ENCODE results near the gene COL27A1. TPM values are rescaled to one million over a fixed set of nuclear protein-coding genes. Genes with fewer than 3 reads are reported as not detected.

COL27A1 gene
- total RNA-seq, 2 experiments from 2014 or later = 7.0 to 10.6 TPM

DNA sequence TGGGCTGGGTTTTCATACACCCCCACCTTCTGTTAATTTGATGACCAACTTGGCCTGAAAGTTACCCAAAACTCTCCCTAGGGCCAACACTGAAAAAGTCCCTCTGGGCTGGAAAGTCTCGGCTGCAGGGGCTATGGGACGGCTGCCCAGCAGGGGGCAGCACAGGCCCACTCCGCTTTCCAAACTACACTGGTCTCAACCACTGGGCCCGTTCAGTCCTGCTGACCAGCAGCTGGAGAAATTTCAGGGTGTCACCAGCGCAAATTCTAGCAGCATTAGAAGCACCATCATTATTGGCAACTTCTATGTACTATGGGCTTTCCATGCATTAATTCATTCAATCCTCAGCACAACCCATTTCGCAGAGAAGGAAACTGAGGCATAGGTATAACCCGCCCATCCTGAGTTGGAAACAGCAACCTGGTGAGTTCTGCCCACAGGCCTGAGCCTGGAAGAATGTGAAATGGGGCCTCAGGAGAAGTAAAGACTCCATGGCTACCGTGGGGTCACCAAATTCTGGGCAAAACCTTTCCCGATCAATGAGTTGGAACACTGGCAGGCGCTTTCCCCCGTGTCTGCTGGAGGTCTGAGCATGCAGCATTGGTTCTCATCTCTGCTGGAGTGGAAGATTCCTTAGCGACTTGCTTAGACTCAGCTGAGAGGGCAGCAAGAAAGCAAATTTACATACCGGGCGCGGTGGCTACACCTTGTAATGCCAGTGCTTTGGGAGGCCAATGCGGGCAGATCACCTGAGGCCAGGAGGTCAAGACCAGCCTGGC lies 184.0 kb downstream of the COL27A1 start:
- DNase-seq = peak; percentile 66
- intact Hi-C loops (cut with micrococcal nuclease) = loop anchor here (1.0 to 5.0 kb wide), 6 partner anchors 33 to 314 kb away; no protein-coding TSS in a partner anchor
- Mint-ChIP-seq H3K4me1 (ENCODE audit: low read depth) (peaks cover 15% of the 10 kb centered on the region), H3K27ac (peak overlapping the region; percentile 66), H3K27me3 (ENCODE audit: low read depth) (no peaks in the 10 kb centered on the region), H3K9me3 (no peaks in the 10 kb centered on the region), H3K36me3 (ENCODE audit: low read depth) (peaks cover 62% of the 10 kb centered on the region), H3K4me3 (no peak overlapping the region)
- CTCF ChIA-PET = interaction anchor here (0.6 to 3.7 kb wide), 13 partner anchors 8 to 571 kb away, joined by 3 to 46 read pairs (median 4); partner anchors contain the start of gene AKNA

DNA sequence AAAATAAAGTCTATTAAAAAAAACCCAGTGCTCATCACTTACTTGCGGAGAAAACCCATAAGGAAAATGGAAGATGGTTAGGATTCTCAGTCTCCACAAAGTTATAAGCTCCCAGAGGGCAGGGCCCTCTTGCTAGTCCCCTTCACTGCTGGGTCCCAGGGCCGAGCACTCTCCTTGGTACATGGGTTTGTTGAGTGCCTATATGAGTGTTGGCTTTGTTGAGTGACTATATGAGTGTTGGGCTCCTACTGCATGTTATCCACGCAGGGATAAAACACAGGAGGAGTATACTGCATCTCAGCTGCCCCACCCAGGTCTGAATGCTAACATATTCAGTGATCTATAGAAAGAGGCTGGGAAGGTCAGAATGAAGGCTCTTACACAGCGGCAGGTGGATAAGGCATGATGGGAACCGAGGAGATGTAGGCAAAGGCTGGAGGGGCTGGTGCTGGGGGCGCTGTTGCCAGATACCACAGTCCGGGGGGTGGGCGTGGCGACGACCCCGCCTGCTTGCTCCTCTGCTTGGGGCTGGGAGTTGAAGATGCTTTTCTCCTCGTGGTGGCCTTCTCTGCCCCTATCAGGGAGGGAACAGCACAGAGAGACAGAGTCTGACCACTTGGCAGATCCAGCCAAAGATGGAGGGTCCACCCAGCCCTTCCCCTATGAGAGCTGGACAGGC lies 186.0 kb downstream of the COL27A1 start:
- Mint-ChIP-seq H3K27me3 (ENCODE audit: low read depth) (no peaks in the 10 kb centered on the region), H3K4me3 (no peak overlapping the region), H3K4me1 (ENCODE audit: low read depth) (peaks cover 13% of the 10 kb centered on the region), H3K27ac (peak overlapping the region; percentile 59), H3K9me3 (no peaks in the 10 kb centered on the region), H3K36me3 (ENCODE audit: low read depth) (peaks cover 68% of the 10 kb centered on the region)
- no peak for DNase-seq
- CTCF ChIA-PET = interaction anchor here (0.7 to 3.7 kb wide), 5 partner anchors 20 to 54 kb away, joined by 3 to 46 read pairs (median 4); partner anchors contain the start of gene AKNA
- intact Hi-C loops (cut with micrococcal nuclease) = no loop called here

DNA sequence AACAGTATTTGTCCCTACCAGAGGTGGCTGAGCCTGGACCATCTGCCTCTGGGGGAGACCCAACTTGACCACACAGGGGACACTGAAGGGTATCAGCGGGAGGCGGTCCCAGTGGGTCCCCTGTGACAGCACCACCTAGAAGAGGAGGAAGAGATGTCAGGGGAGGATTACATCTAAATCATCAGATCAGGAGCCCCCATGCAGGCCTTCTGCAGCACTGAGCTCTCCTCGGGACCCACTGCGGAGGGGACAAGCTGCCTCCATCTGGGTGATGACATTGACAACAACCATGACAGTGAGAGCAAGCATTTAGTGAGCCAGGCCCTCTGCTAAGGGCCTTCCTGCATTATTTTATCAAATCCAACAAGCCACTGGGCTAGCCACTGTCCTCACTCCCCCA lies 186.7 kb downstream of the COL27A1 start:
- DNase-seq = no peak
- H3K27ac Mint-ChIP-seq = peak overlapping the region; percentile 59
- H3K4me1 Mint-ChIP-seq (ENCODE audit: low read depth) = peaks cover 15% of the 10 kb centered on the region
- intact Hi-C loops (cut with micrococcal nuclease) = no loop called here
- CTCF ChIA-PET = interaction anchor here (0.6 to 1.5 kb wide), 3 partner anchors 43 to 258 kb away, joined by 3 read pairs; no protein-coding TSS in a partner anchor
- H3K36me3 Mint-ChIP-seq (ENCODE audit: low read depth) = peaks cover 70% of the 10 kb centered on the region
- no peaks in the 10 kb centered on the region for H3K9me3 Mint-ChIP-seq
- no peaks in the 10 kb centered on the region for H3K27me3 Mint-ChIP-seq (ENCODE audit: low read depth)
- no peak overlapping the region for H3K4me3 Mint-ChIP-seq

DNA sequence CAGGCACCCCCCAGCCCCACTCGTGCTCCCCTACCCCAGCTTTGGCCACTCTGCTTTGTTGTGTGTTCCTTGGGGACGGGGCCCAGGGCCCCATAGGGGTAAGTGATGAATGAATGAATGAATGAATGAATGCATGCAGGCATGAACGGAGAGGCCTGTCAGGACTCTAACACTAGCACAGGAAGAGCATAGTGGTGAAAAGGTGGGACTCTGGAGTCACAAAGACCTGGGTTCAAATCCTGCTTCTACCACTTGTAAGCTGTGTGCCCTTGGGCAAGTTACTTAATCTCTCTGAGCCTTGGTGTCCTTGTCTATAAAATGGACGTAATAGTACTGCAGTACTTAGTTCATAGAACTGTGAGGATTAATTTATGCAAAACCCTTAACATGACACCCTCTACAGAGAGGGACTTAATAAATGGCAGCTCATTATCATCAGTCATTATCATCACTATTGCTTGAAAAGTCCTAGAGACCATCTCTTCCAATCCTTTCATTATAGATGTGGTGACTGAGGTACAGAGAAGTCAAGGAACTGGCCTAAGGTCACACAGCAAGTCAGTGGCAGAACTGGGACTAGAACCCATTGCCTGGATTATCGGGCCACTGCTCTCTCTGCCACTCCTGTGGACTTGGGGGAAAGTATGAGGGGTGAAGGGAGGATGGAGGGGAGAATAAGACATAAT lies 187.6 kb downstream of the COL27A1 start:
- Mint-ChIP-seq H3K9me3 (no peaks in the 10 kb centered on the region), H3K4me3 (no peak overlapping the region), H3K27ac (peak overlapping the region; percentile 66), H3K36me3 (ENCODE audit: low read depth) (peaks cover 67% of the 10 kb centered on the region), H3K4me1 (ENCODE audit: low read depth) (peaks cover 17% of the 10 kb centered on the region), H3K27me3 (ENCODE audit: low read depth) (no peaks in the 10 kb centered on the region)
- intact Hi-C loops (cut with micrococcal nuclease) = no loop called here
- DNase-seq = no peak
- CTCF ChIA-PET = interaction anchor here (0.6 kb wide), 1 partner anchor 259 kb away, joined by 3 read pairs; no protein-coding TSS in a partner anchor

DNA sequence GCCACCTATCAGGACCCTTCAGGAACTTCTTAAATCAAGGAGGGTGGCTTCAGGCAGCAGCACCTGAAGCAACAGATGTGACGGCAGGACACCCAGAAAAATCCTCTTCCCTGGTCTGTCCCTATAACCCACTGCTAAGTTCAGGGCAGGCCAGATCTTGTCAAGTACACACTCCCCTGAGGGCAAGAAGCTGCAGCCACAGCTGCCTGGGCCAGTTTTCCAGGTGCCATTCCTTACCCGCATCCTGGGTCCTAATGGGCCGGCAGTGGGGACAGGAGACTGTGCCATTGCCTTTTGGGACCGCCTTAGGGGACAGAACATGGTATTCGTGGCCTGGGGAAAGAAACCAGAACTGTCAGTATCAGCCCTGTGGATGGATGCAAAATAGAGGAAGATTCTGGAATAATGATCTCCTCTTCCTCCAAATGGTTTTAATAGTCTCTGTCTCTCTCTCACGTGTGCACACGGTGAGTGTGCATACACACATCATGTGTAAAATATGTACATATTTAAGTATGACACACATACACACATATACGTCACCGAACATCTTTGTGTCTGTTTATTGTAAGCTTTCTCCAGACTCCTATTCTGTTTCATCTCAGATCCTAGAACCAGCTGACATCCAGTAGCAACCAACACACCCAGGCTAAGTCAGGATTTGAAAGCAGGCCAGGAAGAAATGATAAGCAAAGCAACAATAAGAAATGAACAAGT lies 188.3 kb downstream of the COL27A1 start:
- intact Hi-C loops (cut with micrococcal nuclease) = no loop called here
- no peaks in the 10 kb centered on the region for H3K9me3 Mint-ChIP-seq
- peaks cover 71% of the 10 kb centered on the region for H3K36me3 Mint-ChIP-seq (ENCODE audit: low read depth)
- H3K27me3 Mint-ChIP-seq (ENCODE audit: low read depth) = no peaks in the 10 kb centered on the region
- peak overlapping the region; percentile 66 for H3K27ac Mint-ChIP-seq
- CTCF ChIA-PET = interaction anchor here (1.8 kb wide), 1 partner anchor 46 kb away, joined by 4 read pairs; no protein-coding TSS in a partner anchor
- no peak for DNase-seq
- peaks cover 24% of the 10 kb centered on the region for H3K4me1 Mint-ChIP-seq (ENCODE audit: low read depth)
- no peak overlapping the region for H3K4me3 Mint-ChIP-seq

DNA sequence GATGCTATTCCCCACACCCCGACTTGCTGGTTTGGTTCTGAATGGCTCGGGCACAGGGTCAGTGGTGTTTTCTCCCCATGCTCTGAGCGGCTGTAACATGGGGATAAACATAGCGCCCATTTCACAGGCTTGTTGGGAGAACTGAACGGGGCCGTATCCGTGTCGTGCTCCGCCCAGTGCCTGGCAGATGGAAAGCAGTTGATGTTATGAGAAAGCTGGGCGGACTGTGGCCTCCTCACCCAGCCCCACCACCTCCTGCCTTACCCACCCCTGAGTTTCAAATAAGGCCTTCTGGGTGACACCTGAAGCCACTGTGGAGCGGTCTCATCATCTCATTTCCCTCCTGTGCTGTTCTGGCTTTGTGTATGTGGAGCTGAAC lies 188.8 kb downstream of the COL27A1 start:
- Mint-ChIP-seq H3K27me3 (ENCODE audit: low read depth) (no peaks in the 10 kb centered on the region), H3K36me3 (ENCODE audit: low read depth) (peaks cover 69% of the 10 kb centered on the region), H3K27ac (no peak overlapping the region), H3K4me1 (ENCODE audit: low read depth) (peaks cover 26% of the 10 kb centered on the region), H3K9me3 (no peaks in the 10 kb centered on the region), H3K4me3 (no peak overlapping the region)
- CTCF ChIA-PET = interaction anchor here (0.8 to 1.8 kb wide), 2 partner anchors 45 to 160 kb away, joined by 3 to 4 read pairs; no protein-coding TSS in a partner anchor
- no peak for DNase-seq
- intact Hi-C loops (cut with micrococcal nuclease) = no loop called here

DNA sequence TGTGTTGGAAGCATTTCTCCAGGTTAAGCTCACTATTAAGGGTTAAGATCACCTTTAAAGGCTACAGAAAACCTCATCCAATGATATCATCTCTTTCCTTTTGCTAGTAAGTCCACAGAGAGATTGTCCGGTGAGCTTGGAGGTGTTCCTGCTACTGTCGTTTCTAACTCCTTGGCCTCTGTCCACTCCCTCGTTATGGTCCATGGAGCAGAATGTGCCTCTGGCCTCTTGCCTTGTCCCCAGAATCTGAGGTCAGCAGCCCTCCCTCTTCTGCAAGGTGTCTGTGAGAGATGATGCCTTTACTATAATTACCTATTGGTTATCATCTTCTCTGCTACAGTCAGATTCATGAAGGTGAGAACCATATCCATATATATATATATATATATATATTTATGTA lies 189.4 kb downstream of the COL27A1 start:
- CTCF ChIA-PET = interaction anchor here (0.8 to 1.8 kb wide), 2 partner anchors 45 to 160 kb away, joined by 3 to 4 read pairs; no protein-coding TSS in a partner anchor
- peaks cover 27% of the 10 kb centered on the region for H3K4me1 Mint-ChIP-seq (ENCODE audit: low read depth)
- intact Hi-C loops (cut with micrococcal nuclease) = loop anchor here (5.0 kb wide), 1 partner anchor 143 kb away; no protein-coding TSS in a partner anchor
- H3K27me3 Mint-ChIP-seq (ENCODE audit: low read depth) = no peaks in the 10 kb centered on the region
- peaks cover 69% of the 10 kb centered on the region for H3K36me3 Mint-ChIP-seq (ENCODE audit: low read depth)
- no peak for DNase-seq
- no peak overlapping the region for H3K4me3 Mint-ChIP-seq
- peak overlapping the region; percentile 50 for H3K27ac Mint-ChIP-seq
- no peaks in the 10 kb centered on the region for H3K9me3 Mint-ChIP-seq

DNA sequence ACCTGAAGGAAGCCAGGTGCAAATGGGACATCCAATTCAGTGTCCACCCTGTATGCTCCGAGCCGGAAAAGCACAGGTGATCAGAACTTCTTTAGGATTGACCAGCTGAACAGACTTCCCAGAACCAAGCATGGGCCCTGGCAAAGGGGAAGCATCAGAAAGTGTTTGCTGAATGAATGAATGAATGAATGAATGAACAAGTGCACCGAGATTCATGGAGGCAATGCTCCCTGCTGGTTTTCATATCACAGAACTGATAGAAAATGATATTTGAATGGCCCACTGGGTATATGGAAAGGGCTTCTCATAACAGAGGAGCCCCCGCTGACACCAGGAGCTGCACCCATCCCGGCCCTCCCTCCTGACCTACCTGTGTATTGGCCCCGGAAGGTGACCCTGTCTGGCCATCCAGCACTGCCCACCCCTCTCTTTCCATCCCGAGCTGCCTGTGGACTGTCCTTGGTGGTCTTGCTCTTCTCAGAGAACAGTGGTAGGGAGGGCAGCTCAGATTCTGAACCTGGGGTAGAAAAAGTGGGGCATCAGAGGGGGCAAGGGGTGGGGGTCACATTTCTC lies 190.2 kb downstream of the COL27A1 start:
- DNase-seq = no peak
- CTCF ChIA-PET = interaction anchor here (1.1 to 1.9 kb wide), 2 partner anchors 41 to 60 kb away, joined by 4 to 6 read pairs; no protein-coding TSS in a partner anchor
- Mint-ChIP-seq H3K4me3 (no peak overlapping the region), H3K9me3 (no peaks in the 10 kb centered on the region), H3K36me3 (ENCODE audit: low read depth) (peaks cover 75% of the 10 kb centered on the region), H3K27me3 (ENCODE audit: low read depth) (no peaks in the 10 kb centered on the region), H3K4me1 (ENCODE audit: low read depth) (peaks cover 35% of the 10 kb centered on the region), H3K27ac (peak overlapping the region; percentile 46)
- intact Hi-C loops (cut with micrococcal nuclease) = loop anchor here (5.0 kb wide), 1 partner anchor 142 kb away; no protein-coding TSS in a partner anchor

DNA sequence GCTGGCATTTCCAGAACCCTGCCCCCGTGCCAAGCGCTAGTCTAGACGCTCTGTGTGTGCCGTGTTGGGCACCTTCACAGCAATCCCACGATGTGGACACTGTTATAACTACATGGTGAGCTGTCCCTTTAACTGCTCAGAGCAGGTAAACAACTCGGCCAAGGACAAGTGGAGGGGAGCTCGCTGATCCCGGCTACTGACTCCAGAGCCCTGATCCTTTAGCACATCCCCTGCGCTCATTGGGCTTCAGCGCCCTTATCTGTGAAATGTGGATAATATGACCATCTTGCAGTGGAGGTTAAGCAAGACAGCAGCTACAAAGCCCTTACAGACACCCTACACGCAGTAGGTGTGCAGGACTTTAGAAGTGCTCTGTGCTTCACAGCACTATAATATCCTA lies 190.8 kb downstream of the COL27A1 start:
- no peak for DNase-seq
- no peaks in the 10 kb centered on the region for H3K27me3 Mint-ChIP-seq (ENCODE audit: low read depth)
- no peak overlapping the region for H3K4me3 Mint-ChIP-seq
- H3K36me3 Mint-ChIP-seq (ENCODE audit: low read depth) = peaks cover 78% of the 10 kb centered on the region
- CTCF ChIA-PET = interaction anchor here (0.9 to 1.9 kb wide), 3 partner anchors 40 to 307 kb away, joined by 3 to 6 read pairs (median 4); no protein-coding TSS in a partner anchor
- intact Hi-C loops (cut with micrococcal nuclease) = loop anchor here (5.0 kb wide), 1 partner anchor 141 kb away; no protein-coding TSS in a partner anchor
- no peaks in the 10 kb centered on the region for H3K9me3 Mint-ChIP-seq
- peaks cover 41% of the 10 kb centered on the region for H3K4me1 Mint-ChIP-seq (ENCODE audit: low read depth)
- peak overlapping the region; percentile 98 for H3K27ac Mint-ChIP-seq

DNA sequence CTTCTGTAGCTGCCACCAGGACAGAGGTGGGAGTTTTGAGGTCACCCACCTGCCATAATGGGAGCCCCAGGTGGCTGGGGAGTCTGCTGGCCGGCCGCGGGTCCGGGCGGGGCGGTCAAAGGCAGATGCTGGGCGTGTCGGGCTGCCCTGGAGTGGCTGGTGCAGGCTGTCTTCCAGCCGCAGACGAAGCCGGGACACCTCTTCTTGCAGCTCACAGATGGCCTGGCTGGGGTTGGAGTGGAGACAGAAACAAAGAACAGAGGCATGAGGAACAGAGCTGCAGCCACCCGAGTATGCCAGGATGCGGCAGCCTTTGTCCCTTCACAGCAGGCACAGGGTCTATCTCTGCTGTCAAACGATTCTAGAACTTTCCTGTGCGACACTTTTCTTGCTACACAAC lies 192.3 kb downstream of the COL27A1 start:
- DNase-seq = no peak
- no peak overlapping the region for H3K4me3 Mint-ChIP-seq
- H3K9me3 Mint-ChIP-seq = no peaks in the 10 kb centered on the region
- H3K27ac Mint-ChIP-seq = peak overlapping the region; percentile 98
- peaks cover 47% of the 10 kb centered on the region for H3K4me1 Mint-ChIP-seq (ENCODE audit: low read depth)
- H3K27me3 Mint-ChIP-seq (ENCODE audit: low read depth) = no peaks in the 10 kb centered on the region
- intact Hi-C loops (cut with micrococcal nuclease) = loop anchor here (2.0 to 5.0 kb wide), 2 partner anchors 140 to 265 kb away; no protein-coding TSS in a partner anchor
- H3K36me3 Mint-ChIP-seq (ENCODE audit: low read depth) = peaks cover 77% of the 10 kb centered on the region
- CTCF ChIA-PET = interaction anchor here (0.7 to 3.4 kb wide), 4 partner anchors 9 to 58 kb away, joined by 3 to 14 read pairs (median 7); no protein-coding TSS in a partner anchor

Measured in activated naive CD4-positive, alpha-beta T cell treated with anti-CD3 and anti-CD28 coated beads for 36 hours (primary cell).